ENCODE measurements around the gene TNRC18.

DNA sequence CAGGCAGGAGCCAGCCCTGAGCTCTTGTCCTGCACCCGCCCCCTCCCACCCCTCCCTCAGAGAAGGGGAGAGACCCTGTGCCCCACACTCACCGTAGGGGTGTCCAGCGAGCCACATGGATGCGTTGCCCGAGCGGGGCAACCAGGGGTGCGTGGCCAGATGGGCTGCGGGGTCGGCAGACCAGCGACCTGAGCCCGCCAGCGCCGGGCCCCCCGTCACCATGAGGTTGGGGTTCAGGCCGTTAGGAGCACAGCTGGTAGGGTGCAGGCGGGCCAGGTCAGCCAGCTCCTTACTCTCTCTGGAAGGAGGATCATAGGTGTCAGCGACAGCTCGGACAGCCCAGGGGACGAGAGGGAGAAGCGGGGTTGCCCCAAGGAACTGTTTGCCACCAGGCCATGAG, 46.4 kb downstream of the TNRC18 start:
- TF ChIP-seq EZH2phosphoT487 (IDR thresholded peaks at IDR 0.05; ENCODE audit: insufficient read depth, low read depth) = no peak
- no peak for TF ChIP-seq EZH2 (IDR thresholded peaks at IDR 0.05; ENCODE audit: insufficient read depth, poor library complexity, severe bottlenecking)

Measured in GM23248 (cell line).